Right lobe of liver (tissue), 6 donors: ENCODE results near the gene MYO1D. TPM values are rescaled to one million over a fixed set of nuclear protein-coding genes. Genes with fewer than 3 reads are reported as not detected.

ENCODE experiments used
- ATAC-seq, 4 donors: fragments of 200-7000 bp; cut with Tn5 transposase; one replicate each; pipeline ENCODE4 v1.9.1; 2020; ENCODE audit warnings: mild to moderate bottlenecking in 4 of 4, moderate library complexity in 4 of 4
- DNase-seq, 3 donors: peaks; one replicate each; pipeline ENCODE4 v3.0.0-alpha.2; 2020
- H3K27ac ChIP-seq, 3 donors: fragments of 200-600 bp; one replicate each; pipeline ENCODE4 v1.8.0; 2022
- H3K27me3 ChIP-seq, 2 donors: fragments of 200-600 bp; one replicate each; pipeline ENCODE4 v1.8.0; 2022
- H3K36me3 ChIP-seq, 4 donors: fragments of 200-600 bp; sonication (generic) in 1 of 4; one replicate each; pipeline versions ENCODE4 v1.5.1 to v1.8.0; 2017 to 2022; ENCODE audit warnings: control low read depth in 1 of 4
- H3K4me1 ChIP-seq, 4 donors: fragments of 200-600 bp; sonication (generic) in 1 of 4; one replicate each; pipeline versions ENCODE4 v1.5.1 to v1.8.0; 2017 to 2022; ENCODE audit warnings: control low read depth in 1 of 4
- H3K4me3 ChIP-seq, 3 donors: fragments of 200-600 bp; one replicate each; pipeline ENCODE4 v1.8.0; 2022
- H3K9me3 ChIP-seq, 4 donors: fragments of 200-600 bp; sonication (generic) in 1 of 4; one replicate each; pipeline versions ENCODE4 v1.5.1 to v1.8.0; 2017 to 2022; ENCODE audit warnings: control low read depth in 1 of 4
- CTCF ChIP-seq, 4 donors: fragments of 200-600 bp in 3 of 4; fragments of 450-650 bp in 1 of 4; IDR thresholded peaks; one replicate each; pipeline versions ENCODE4 v1.5.1 to v1.8.0; 2016 to 2022; ENCODE audit warnings: antibody characterized with exemption in 4 of 4, mild to moderate bottlenecking in 2 of 4
- POLR2A ChIP-seq: fragments of 450-650 bp; IDR thresholded peaks from one replicate; pipeline ENCODE4 v1.6.1; 2017; ENCODE audit warnings: antibody characterized with exemption, mild to moderate bottlenecking
- WGBS: methylation state at CpG from one replicate; pipeline ENCODE4 v1.1.6; 2018; ENCODE audit warnings: low coverage, low lambda C conversion rate; ENCODE audit not compliant: insufficient coverage; ENCODE audit errors: missing lambda C conversion rate; 5-methylcytosine and 5-hydroxymethylcytosine counted together
- intact Hi-C, 2 donors: fragments of 100-400 bp; cut with DNase I; formaldehyde crosslinking; loops; one replicate each; pipeline versions ENCODE4 v1.11.2 to v1.14.1; 2022
- total RNA-seq, 6 experiments: library from RNA; depleted of rRNA in 2 of 6; stranded (reverse); fragments of >200 nt in 2 of 6; fragmentation: NEBNext Ultra II Directional in 3 of 6; extraction: Animal tissue kit (Norgen Biotek cat#: 25700) in 3 of 6; gene quantifications; one replicate each; pipeline versions ENCODE4 v1.1.0 to v1.2.4, GENCODE V29; 2016 to 2023
- donor health status: DM: no; HTN: yes; CAD: no.
- donor health status: DM: no; HTN: no; CAD: no.
- donor health status: DM: no; HTN: no; CAD: no.
- donor health status: DM: no; HTN: yes; CAD: no.
- donor health status: DM: no; HTN: yes; CAD: no.

MYO1D gene
- total RNA-seq, 6 experiments from 2014 or later = 17.6 to 25.7 (median 21.0) TPM

DNA sequence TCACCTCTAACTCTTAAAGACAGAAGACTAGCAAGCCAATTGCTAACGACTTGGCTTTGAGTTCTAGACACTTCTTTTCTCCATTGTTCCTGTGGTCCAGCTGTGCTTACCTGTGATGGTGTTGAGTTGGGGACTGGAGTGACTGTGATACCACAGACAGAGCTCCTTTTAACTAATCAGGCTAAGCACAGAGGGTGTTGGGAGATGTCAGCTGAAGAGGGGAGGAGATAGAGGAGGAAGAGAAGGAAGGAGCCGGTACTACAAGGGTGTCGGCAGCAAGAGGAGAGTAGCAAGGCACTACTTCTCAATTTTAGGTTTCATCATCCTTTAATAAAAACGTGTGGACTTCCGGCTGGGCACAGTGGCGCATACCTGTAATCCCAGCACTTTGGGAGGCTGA, 5.1 kb upstream of the MYO1D start:
- intact Hi-C loops = no loop called here
- H3K27me3 ChIP-seq = no peaks in the 10 kb centered on the region

GRCh38 chr17:32880671-32881453, 3.9 kb upstream of the MYO1D start:
- H3K36me3 ChIP-seq = no peaks in the 10 kb centered on the region
- WGBS = 87% methylated on average over 6 of the region's 6 CpGs
- no peak overlapping the region for H3K27ac ChIP-seq
- DNase-seq = no peak
- H3K27me3 ChIP-seq = no peaks in the 10 kb centered on the region
- peaks cover 0 to 5% (median under 1%) of the 10 kb centered on the region in 4 donors for H3K4me1 ChIP-seq
- no peaks in the 10 kb centered on the region for H3K9me3 ChIP-seq
- intact Hi-C loops = no loop called here
- ATAC-seq = no peak
- no peak overlapping the region for H3K4me3 ChIP-seq
- TF ChIP-seq POLR2A (no peak), CTCF (IDR thresholded peaks at IDR 0.05) (no peak)

More for the DNA sequence above, 5.1 kb upstream of the MYO1D start:
- ATAC-seq = no peak
- H3K4me1 ChIP-seq = peaks cover 0 to 5% (median 0%) of the 10 kb centered on the region in 4 donors
- no peak overlapping the region for H3K4me3 ChIP-seq
- WGBS = 47% methylated on average over 6 of the region's 6 CpGs
- H3K36me3 ChIP-seq = no peaks in the 10 kb centered on the region
- H3K9me3 ChIP-seq = no peaks in the 10 kb centered on the region
- TF ChIP-seq CTCF (IDR thresholded peaks at IDR 0.05) = no peak
- no peak for TF ChIP-seq POLR2A
- no peak overlapping the region for H3K27ac ChIP-seq
- DNase-seq = no peak

DNA sequence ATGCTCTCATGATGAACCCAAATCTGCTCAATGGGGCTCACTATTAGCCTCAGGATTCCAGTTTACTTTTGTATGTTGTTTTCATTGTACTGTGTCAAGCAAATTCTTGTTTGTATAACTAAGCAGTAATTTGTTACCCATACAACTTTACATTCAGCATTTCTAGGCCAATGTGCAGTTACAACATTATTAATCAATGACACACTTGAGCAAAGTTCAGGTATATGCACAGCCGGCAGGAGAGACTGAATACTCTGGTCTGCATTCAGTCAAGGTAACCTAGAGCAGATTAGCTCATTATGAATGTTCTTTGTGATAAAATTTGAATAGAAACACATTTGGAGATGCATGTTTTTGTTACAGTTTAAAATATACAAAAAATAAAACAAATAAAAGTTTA, 2.2 kb upstream of the MYO1D start:
- Histone ChIP-seq H3K36me3 (no peaks in the 10 kb centered on the region), H3K27me3 (no peaks in the 10 kb centered on the region), H3K9me3 (no peaks in the 10 kb centered on the region), H3K4me1 (peaks cover 0 to 5% (median 2%) of the 10 kb centered on the region in 4 donors), H3K27ac (no peak overlapping the region), H3K4me3 (no peak overlapping the region)
- ATAC-seq (no peak), DNase-seq (no peak)
- intact Hi-C loops = loop anchor here (5.0 to 10.0 kb wide), 2 partner anchors 94 to 97 kb away; no protein-coding TSS in a partner anchor
- TF ChIP-seq POLR2A (no peak), CTCF (IDR thresholded peaks at IDR 0.05) (no peak)
- WGBS = 23% methylated on average over 1 of the region's 1 CpG

GRCh38 chr17:32878211-32878610, 1.3 kb upstream of the MYO1D start:
- no peaks in the 10 kb centered on the region for H3K27me3 ChIP-seq
- ATAC-seq (no peak), DNase-seq (no peak)
- H3K27ac ChIP-seq = no peak overlapping the region
- 70% methylated on average over 1 of the region's 3 CpGs for WGBS
- no peak for TF ChIP-seq CTCF (IDR thresholded peaks at IDR 0.05)
- TF ChIP-seq POLR2A = no peak
- intact Hi-C loops = loop anchor here (5.0 to 10.0 kb wide), 2 partner anchors 93 to 96 kb away; no protein-coding TSS in a partner anchor
- no peaks in the 10 kb centered on the region for H3K9me3 ChIP-seq
- H3K4me1 ChIP-seq = peaks cover 0 to 5% (median 2%) of the 10 kb centered on the region in 4 donors
- H3K4me3 ChIP-seq = no peak overlapping the region
- H3K36me3 ChIP-seq = no peaks in the 10 kb centered on the region
